HepG2 (cell line): ENCODE results near the gene CHD9. TPM values are rescaled to one million over a fixed set of nuclear protein-coding genes. Genes with fewer than 3 reads are reported as not detected.

ENCODE experiments used
- ARNTL ChIP-seq: sonication (generic); formaldehyde crosslinking; IDR thresholded peaks from 2 replicates; pipeline ENCODE4 v1.4.0; 2020; ENCODE audit warnings: mild to moderate bottlenecking, missing genetic modification reagents
- CBX1 ChIP-seq: IDR thresholded peaks from one replicate; pipeline ENCODE4 v1.6.1; 2016; ENCODE audit warnings: antibody characterized with exemption, low read depth
- CCDC6 ChIP-seq: sonication (generic); formaldehyde crosslinking; IDR thresholded peaks from 2 replicates; pipeline ENCODE4 v1.8.1; 2022; ENCODE audit warnings: mild to moderate bottlenecking, missing genetic modification reagents, moderate library complexity
- NR1H2 ChIP-seq: sonication (generic); formaldehyde crosslinking; IDR thresholded peaks from 2 replicates; pipeline ENCODE4 v1.8.1; 2022; ENCODE audit warnings: low read depth, missing genetic modification reagents, borderline replicate concordance
- RBM39 ChIP-seq: fragments of 200-400 bp; formaldehyde crosslinking; IDR thresholded peaks from one replicate; pipeline ENCODE4 v1.6.1; 2018; ENCODE audit warnings: antibody characterized with exemption, mild to moderate bottlenecking, low read depth, low read length; ENCODE audit not compliant: poor library complexity, severe bottlenecking
- SMC3 ChIP-seq: IDR thresholded peaks from 2 replicates; pipeline ENCODE4 v1.6.1; 2011; ENCODE audit warnings: low read length, improper control_type of control experiment
- SNRNP70 ChIP-seq: fragments of 200-400 bp; formaldehyde crosslinking; IDR thresholded peaks from 2 replicates; pipeline ENCODE4 v1.6.1; 2017; ENCODE audit warnings: mild to moderate bottlenecking, low read depth, low read length, moderate library complexity
- TOE1 ChIP-seq: sonication (generic); formaldehyde crosslinking; IDR thresholded peaks from 2 replicates; pipeline ENCODE4 v1.4.0; 2020; ENCODE audit warnings: mild to moderate bottlenecking, missing genetic modification reagents
- ZBTB38 ChIP-seq: sonication (generic); formaldehyde crosslinking; IDR thresholded peaks from 2 replicates; pipeline ENCODE4 v1.5.1; 2020; ENCODE audit warnings: mild to moderate bottlenecking, missing genetic modification reagents
- ZKSCAN1 ChIP-seq: fragments of 150-350 bp; IDR thresholded peaks from 2 replicates; pipeline ENCODE4 v1.6.1; 2014; ENCODE audit warnings: low read length
- ZNF282 ChIP-seq: fragments of 450-650 bp; IDR thresholded peaks from 2 replicates; pipeline ENCODE4 v1.6.1; 2018; ENCODE audit not compliant: partially characterized antibody
- ZNF30 ChIP-seq: sonication (generic); formaldehyde crosslinking; IDR thresholded peaks from 2 replicates; pipeline ENCODE4 v1.5.0; 2020; ENCODE audit warnings: mild to moderate bottlenecking, missing genetic modification reagents
- ZNF335 ChIP-seq: sonication (generic); formaldehyde crosslinking; IDR thresholded peaks from 2 replicates; pipeline ENCODE4 v1.4.0; 2020; ENCODE audit warnings: missing genetic modification reagents
- ZNF614 ChIP-seq: IDR thresholded peaks from 2 replicates; pipeline ENCODE4 v1.6.1; 2018; ENCODE audit warnings: missing biosample characterization, missing genetic modification reagents, inconsistent platforms, borderline replicate concordance
- ZNF761 ChIP-seq: sonication (generic); formaldehyde crosslinking; conservative IDR thresholded peaks from 2 replicates; pipeline ENCODE4 v1.4.0; 2020; ENCODE audit warnings: mild to moderate bottlenecking, missing genetic modification reagents
- ZNF773 ChIP-seq: sonication (generic); formaldehyde crosslinking; IDR thresholded peaks from 2 replicates; pipeline ENCODE4 v1.4.0; 2020; ENCODE audit warnings: missing genetic modification reagents, borderline replicate concordance
- polyA plus RNA-seq, 8 experiments: library from polyadenylated mRNA; depleted of rRNA in 3 of 8; stranded (reverse) in 7 of 8; unstranded in 1 of 8; fragments of >200 nt; fragmentation: Illumina TruSeq in 4 of 8; extraction: Trizol in 4 of 8; gene quantifications; 2 replicates each; pipeline versions ENCODE4 v1.2.1 to v1.2.3, GENCODE V29; 2011 to 2016; ENCODE audit warnings: low read depth in 4 of 8, missing spikeins in 1 of 8, mixed read lengths in 1 of 8; ENCODE audit not compliant: insufficient read depth in 1 of 8
- total RNA-seq, 5 experiments: library from RNA; depleted of rRNA; stranded (reverse); fragments of >200 nt; fragmentation: Illumina TruSeq; extraction: Trizol; gene quantifications; 2 replicates each; pipeline ENCODE4 v1.2.3, GENCODE V29; 2016; ENCODE audit warnings: low read depth in 1 of 5
- TF ChIP-seq, protein P1 (sequence below): sonication (generic); formaldehyde crosslinking; IDR thresholded peaks from 2 replicates; pipeline ENCODE4 v1.5.0; 2020; ENCODE audit warnings: mild to moderate bottlenecking, missing genetic modification reagents
- TF ChIP-seq, protein P2 (sequence below): sonication (generic); formaldehyde crosslinking; IDR thresholded peaks from 2 replicates; pipeline ENCODE4 v1.4.0; 2020; ENCODE audit warnings: mild to moderate bottlenecking, missing genetic modification reagents
- TF ChIP-seq, protein P3 (sequence below): sonication (generic); formaldehyde crosslinking; IDR thresholded peaks from 2 replicates; pipeline ENCODE4 v1.5.1; 2020; ENCODE audit warnings: missing genetic modification reagents, mild to moderate bottlenecking, borderline replicate concordance
- TF ChIP-seq, protein P4 (sequence below): sonication (generic); formaldehyde crosslinking; IDR thresholded peaks from 2 replicates; pipeline ENCODE4 v1.5.1; 2020; ENCODE audit warnings: missing genetic modification reagents, mild to moderate bottlenecking, borderline replicate concordance
- TF ChIP-seq, protein P5 (sequence below): sonication (generic); formaldehyde crosslinking; IDR thresholded peaks from 2 replicates; pipeline ENCODE4 v1.4.0; 2020; ENCODE audit warnings: missing genetic modification reagents
- TF ChIP-seq, protein P6 (sequence below): sonication (generic); formaldehyde crosslinking; IDR thresholded peaks from 2 replicates; pipeline ENCODE4 v1.4.0; 2020; ENCODE audit warnings: missing genetic modification reagents
- TF ChIP-seq, protein P7 (sequence below), 2 experiments: fragments of 450-650 bp in 1 of 2; sonication (generic) in 1 of 2; formaldehyde crosslinking; IDR thresholded peaks; 2 replicates each; pipeline versions ENCODE4 v1.5.0 to v1.8.0; 2020 to 2022; ENCODE audit warnings: mild to moderate bottlenecking in 1 of 2, missing genetic modification reagents in 1 of 2

The CHD9 gene
- total and polyA plus RNA-seq, 2 of the 13 experiments (the other 11 are each of a cell fraction or from before 2014, with no cell fraction given) = 23.4 to 27.7 TPM

DNA sequence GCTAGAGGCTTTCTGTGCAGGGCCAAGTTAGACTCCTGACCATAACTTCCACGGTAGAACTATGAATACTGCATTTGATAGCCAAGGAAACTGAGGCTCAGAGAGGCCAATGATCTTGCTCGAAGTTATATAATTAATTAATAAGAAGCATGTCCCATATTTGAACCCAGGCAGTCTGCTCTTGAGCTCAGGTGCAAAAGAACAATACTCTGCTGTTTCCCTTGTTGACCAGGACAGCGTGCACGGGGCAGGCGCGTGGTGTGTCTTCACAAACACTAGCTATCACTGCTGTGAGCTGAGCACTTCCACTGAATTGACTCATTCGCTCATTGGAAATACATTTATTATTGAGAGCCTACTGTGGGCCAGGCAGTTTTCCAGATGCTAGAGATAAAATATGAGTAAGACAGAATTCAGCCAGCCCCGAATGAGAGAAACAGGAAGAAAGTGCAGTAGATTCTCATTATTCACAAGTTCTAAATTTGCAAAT is 1.6 kb downstream of the CHD9 start (continued):
- TF ChIP-seq, protein P1, sequence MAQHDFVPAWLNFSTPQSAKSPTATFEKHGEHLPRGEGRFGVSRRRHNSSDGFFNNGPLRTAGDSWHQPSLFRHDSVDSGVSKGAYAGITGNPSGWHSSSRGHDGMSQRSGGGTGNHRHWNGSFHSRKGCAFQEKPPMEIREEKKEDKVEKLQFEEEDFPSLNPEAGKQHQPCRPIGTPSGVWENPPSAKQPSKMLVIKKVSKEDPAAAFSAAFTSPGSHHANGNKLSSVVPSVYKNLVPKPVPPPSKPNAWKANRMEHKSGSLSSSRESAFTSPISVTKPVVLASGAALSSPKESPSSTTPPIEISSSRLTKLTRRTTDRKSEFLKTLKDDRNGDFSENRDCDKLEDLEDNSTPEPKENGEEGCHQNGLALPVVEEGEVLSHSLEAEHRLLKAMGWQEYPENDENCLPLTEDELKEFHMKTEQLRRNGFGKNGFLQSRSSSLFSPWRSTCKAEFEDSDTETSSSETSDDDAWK = no peak
- no peak for TF ChIP-seq ZNF282
- peak; percentile 37; the same call in 1 of the 2 replicates for TF ChIP-seq CCDC6 (CRISPR knock-in tag)
- 0 out of 2 replicates have a peak, but pooled peaks have one; percentile 52 for TF ChIP-seq ARNTL (CRISPR knock-in tag)
- TF ChIP-seq SNRNP70 = no peak
- TF ChIP-seq, protein P2, sequence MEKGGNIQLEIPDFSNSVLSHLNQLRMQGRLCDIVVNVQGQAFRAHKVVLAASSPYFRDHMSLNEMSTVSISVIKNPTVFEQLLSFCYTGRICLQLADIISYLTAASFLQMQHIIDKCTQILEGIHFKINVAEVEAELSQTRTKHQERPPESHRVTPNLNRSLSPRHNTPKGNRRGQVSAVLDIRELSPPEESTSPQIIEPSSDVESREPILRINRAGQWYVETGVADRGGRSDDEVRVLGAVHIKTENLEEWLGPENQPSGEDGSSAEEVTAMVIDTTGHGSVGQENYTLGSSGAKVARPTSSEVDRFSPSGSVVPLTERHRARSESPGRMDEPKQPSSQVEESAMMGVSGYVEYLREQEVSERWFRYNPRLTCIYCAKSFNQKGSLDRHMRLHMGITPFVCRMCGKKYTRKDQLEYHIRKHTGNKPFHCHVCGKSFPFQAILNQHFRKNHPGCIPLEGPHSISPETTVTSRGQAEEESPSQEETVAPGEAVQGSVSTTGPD (CRISPR knock-in tag) = no peak
- TF ChIP-seq ZNF761 (CRISPR knock-in tag) = no peak
- no peak for TF ChIP-seq ZNF773 (CRISPR knock-in tag)
- TF ChIP-seq, protein P3, sequence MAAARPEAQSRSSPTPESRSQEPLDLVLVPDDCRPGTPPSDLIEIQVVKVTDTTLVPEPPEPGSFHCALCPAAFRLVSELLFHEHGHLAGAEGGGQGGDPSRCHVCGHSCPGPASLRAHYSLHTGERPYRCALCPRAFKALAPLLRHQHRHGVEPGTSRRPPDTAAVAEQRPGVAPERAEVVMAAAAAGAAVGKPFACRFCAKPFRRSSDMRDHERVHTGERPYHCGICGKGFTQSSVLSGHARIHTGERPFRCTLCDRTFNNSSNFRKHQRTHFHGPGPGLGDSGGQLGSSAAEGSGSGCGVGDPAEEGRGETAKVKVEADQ = no peak
- no peak for TF ChIP-seq SMC3
- TF ChIP-seq ZBTB38 (CRISPR knock-in tag) = peak; percentile 94
- TF ChIP-seq, protein P4, sequence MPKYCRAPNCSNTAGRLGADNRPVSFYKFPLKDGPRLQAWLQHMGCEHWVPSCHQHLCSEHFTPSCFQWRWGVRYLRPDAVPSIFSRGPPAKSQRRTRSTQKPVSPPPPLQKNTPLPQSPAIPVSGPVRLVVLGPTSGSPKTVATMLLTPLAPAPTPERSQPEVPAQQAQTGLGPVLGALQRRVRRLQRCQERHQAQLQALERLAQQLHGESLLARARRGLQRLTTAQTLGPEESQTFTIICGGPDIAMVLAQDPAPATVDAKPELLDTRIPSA (CRISPR knock-in tag) = no peak
- TF ChIP-seq ZKSCAN1 = peak; percentile 87
- no peak for TF ChIP-seq ZNF335 (CRISPR knock-in tag)
- TF ChIP-seq RBM39 = no peak
- TF ChIP-seq CBX1 = no peak
- no peak for TF ChIP-seq TOE1 (CRISPR knock-in tag)
- TF ChIP-seq, protein P5, sequence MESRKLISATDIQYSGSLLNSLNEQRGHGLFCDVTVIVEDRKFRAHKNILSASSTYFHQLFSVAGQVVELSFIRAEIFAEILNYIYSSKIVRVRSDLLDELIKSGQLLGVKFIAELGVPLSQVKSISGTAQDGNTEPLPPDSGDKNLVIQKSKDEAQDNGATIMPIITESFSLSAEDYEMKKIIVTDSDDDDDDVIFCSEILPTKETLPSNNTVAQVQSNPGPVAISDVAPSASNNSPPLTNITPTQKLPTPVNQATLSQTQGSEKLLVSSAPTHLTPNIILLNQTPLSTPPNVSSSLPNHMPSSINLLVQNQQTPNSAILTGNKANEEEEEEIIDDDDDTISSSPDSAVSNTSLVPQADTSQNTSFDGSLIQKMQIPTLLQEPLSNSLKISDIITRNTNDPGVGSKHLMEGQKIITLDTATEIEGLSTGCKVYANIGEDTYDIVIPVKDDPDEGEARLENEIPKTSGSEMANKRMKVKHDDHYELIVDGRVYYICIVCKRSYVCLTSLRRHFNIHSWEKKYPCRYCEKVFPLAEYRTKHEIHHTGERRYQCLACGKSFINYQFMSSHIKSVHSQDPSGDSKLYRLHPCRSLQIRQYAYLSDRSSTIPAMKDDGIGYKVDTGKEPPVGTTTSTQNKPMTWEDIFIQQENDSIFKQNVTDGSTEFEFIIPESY (CRISPR knock-in tag) = peak; percentile 66; the same call in 1 of the 2 replicates
- TF ChIP-seq ZNF614 (CRISPR knock-in tag) = 0 out of 2 replicates have a peak, but pooled peaks have one; percentile 29
- TF ChIP-seq NR1H2 (CRISPR knock-in tag) = no peak
- TF ChIP-seq, protein P6, sequence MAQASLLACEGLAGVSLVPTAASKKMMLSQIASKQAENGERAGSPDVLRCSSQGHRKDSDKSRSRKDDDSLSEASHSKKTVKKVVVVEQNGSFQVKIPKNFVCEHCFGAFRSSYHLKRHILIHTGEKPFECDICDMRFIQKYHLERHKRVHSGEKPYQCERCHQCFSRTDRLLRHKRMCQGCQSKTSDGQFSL (CRISPR knock-in tag) = no peak; the same call in 1 of the 2 replicates
- TF ChIP-seq, protein P7, sequence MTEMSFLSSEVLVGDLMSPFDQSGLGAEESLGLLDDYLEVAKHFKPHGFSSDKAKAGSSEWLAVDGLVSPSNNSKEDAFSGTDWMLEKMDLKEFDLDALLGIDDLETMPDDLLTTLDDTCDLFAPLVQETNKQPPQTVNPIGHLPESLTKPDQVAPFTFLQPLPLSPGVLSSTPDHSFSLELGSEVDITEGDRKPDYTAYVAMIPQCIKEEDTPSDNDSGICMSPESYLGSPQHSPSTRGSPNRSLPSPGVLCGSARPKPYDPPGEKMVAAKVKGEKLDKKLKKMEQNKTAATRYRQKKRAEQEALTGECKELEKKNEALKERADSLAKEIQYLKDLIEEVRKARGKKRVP (CRISPR knock-in tag; IDR thresholded peaks at IDR 0.05) = 0 out of 4 replicates have a peak, but pooled peaks of 1 of the 2 experiments have one; percentile 39
- no peak for TF ChIP-seq ZNF30 (CRISPR knock-in tag)
